GM12878 (cell line): ENCODE measurements around the gene PACS1. TPM values are rescaled to one million over a fixed set of nuclear protein-coding genes. Genes with fewer than 3 reads are reported as not detected.

Experiments used
- BHLHE40 ChIP-seq, 2 experiments: fragments of 450-650 bp in 1 of 2; IDR thresholded peaks; 2 replicates each; pipeline ENCODE4 v1.6.1; 2011 to 2017; ENCODE audit warnings: low read depth in 2 of 2, borderline replicate concordance in 1 of 2, improper control_type of control experiment in 1 of 2, low read length in 1 of 2, mild to moderate bottlenecking in 1 of 2
- FOXM1 ChIP-seq: IDR thresholded peaks from 2 replicates; pipeline ENCODE4 v1.6.1; 2012; ENCODE audit warnings: low read depth, mild to moderate bottlenecking, inconsistent platforms, low read length, moderate library complexity
- KDM1A ChIP-seq: fragments of 200-600 bp; sonication (generic); IDR thresholded peaks from 2 replicates; pipeline ENCODE4 v1.6.1; 2016; ENCODE audit warnings: borderline replicate concordance
- MEF2A ChIP-seq: IDR thresholded peaks from 2 replicates; pipeline ENCODE4 v1.6.1; 2011; ENCODE audit warnings: low read depth, mild to moderate bottlenecking, low read length, moderate library complexity; ENCODE audit not compliant: insufficient read depth
- NFIC ChIP-seq: IDR thresholded peaks from 2 replicates; pipeline ENCODE4 v1.6.1; 2012; ENCODE audit warnings: low read depth, mild to moderate bottlenecking, inconsistent platforms, low read length, moderate library complexity
- NFYA ChIP-seq: IDR thresholded peaks from 2 replicates; pipeline ENCODE4 v1.6.1; 2011; ENCODE audit warnings: low read depth, mild to moderate bottlenecking, low read length, improper control_type of control experiment, borderline replicate concordance
- NR2C1 ChIP-seq: fragments of 450-650 bp; IDR thresholded peaks from 2 replicates; pipeline ENCODE4 v1.6.1; 2017; ENCODE audit warnings: antibody characterized with exemption, mild to moderate bottlenecking, moderate library complexity
- RELA ChIP-seq: fragments of 450-650 bp; IDR thresholded peaks from 2 replicates; pipeline ENCODE4 v1.8.0; 2014; ENCODE audit warnings: borderline replicate concordance; ENCODE audit not compliant: partially characterized antibody
- SKIL ChIP-seq: fragments of 450-650 bp; IDR thresholded peaks from 2 replicates; pipeline ENCODE4 v1.6.1; 2017; ENCODE audit warnings: mild to moderate bottlenecking, low read depth, inconsistent platforms; ENCODE audit not compliant: poor library complexity, severe bottlenecking
- SPI1 ChIP-seq: IDR thresholded peaks from 2 replicates; pipeline ENCODE4 v1.6.1; 2011; ENCODE audit warnings: low read depth, mild to moderate bottlenecking, low read length, moderate library complexity, borderline replicate concordance; ENCODE audit not compliant: insufficient read depth
- ZNF207 ChIP-seq: fragments of 450-650 bp; IDR thresholded peaks from 2 replicates; pipeline ENCODE4 v1.6.1; 2014; ENCODE audit warnings: antibody characterized with exemption, mild to moderate bottlenecking, borderline replicate concordance
- ZNF592 ChIP-seq: fragments of 450-650 bp; IDR thresholded peaks from 2 replicates; pipeline ENCODE4 v1.6.1; 2017; ENCODE audit warnings: mild to moderate bottlenecking, moderate library complexity
- polyA plus RNA-seq, 11 experiments: library from polyadenylated mRNA; depleted of rRNA in 4 of 11; unstranded in 6 of 11; stranded (reverse) in 5 of 11; fragments of >200 nt; fragmentation: Nextera tagmentation in 4 of 11; fragmentation: Illumina TruSeq in 1 of 11; extraction: Ambion mirVana in 4 of 11; extraction: Trizol in 1 of 11; gene quantifications; 1 replicate in 1 of 11; 2 replicates in 10 of 11; pipeline versions ENCODE4 v1.2.1 to v1.2.3, GENCODE V29; 2011 to 2016; ENCODE audit warnings: inconsistent platforms in 2 of 11, missing spikeins in 2 of 11, low read depth in 1 of 11
- total RNA-seq, 4 experiments: library from RNA; depleted of rRNA in 3 of 4; stranded (reverse); fragments of >200 nt in 3 of 4; fragmentation: Illumina TruSeq in 1 of 4; extraction: Trizol in 1 of 4; gene quantifications; 2 replicates each; pipeline versions ENCODE4 v1.2.1 to v1.2.3, GENCODE V29; 2013 to 2021

Gene PACS1
- total and polyA plus RNA-seq, 10 of the 15 experiments (the other 5 are each of a cell fraction or from before 2014, with no cell fraction given) = 1.1 to 74.3 (median 17.9) TPM

GRCh38 chr11:66242095-66242765 lies 172.2 kb downstream of the PACS1 start (continued):
- TF ChIP-seq ZNF592 = no peak
- no peak for TF ChIP-seq MEF2A
- TF ChIP-seq FOXM1 = no peak
- no peak for TF ChIP-seq NFYA
- no peak for TF ChIP-seq RELA
- no peak for TF ChIP-seq NFIC
- no peak for TF ChIP-seq SPI1
- TF ChIP-seq ZNF207 = no peak
- TF ChIP-seq SKIL = no peak
- no peak for TF ChIP-seq NR2C1
- no peak for TF ChIP-seq BHLHE40 (IDR thresholded peaks at IDR 0.05; ENCODE audit: borderline replicate concordance in 1 of 2, low read depth in 2 of 2, low read length in 1 of 2)
- TF ChIP-seq KDM1A = no peak
